ENCODE results near the gene ACP6. TPM values are rescaled to one million over a fixed set of nuclear protein-coding genes. Genes with fewer than 3 reads are reported as not detected.

Gene ACP6
- total RNA-seq, 1 donor from 2014 or later: 10.9 TPM

DNA sequence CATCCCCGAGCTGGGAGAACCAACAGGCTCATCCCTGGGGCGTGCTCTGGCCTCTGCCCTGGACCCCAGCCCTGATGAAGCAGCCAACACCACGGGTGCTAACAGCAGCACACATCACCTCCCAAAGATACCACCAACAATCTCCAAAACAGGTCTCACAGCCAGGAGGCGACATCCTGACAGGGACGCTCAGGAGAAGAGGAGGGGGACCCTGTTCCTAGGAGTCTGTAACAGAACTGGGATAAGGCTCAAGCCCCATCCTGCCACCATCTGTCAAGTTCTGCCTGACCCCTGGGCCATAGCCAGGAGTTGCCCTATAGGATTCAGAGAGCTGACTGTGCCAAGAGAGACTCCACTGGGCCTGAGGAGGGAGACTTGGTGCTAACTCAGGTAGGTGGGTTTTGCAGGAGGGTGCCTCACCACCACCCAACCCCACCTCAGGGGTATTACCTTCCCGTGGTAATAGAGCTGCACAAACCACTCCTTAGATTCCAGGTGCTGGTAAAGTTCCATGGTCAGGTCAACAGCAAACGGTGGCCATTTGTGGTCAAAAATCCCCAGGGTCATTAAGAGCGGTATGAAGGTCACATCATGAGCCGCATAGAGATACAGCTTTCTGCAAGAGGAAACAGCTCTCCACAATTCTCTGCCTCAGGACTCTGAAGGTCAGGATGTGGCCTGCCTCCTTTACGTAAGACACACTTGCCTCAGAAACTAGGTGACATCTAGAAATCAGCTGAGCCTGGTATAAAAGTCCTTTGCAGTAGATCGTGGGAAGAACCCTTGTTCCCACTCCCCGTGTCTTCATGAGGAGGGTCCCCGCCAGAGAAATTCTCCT lies 22.3 kb downstream of the ACP6 start:
- DNase-seq: no peak
- Histone ChIP-seq H3K27me3 (ENCODE audit: low read depth) (no peaks in the 10 kb centered on the region), H3K27ac (replicated peaks) (no peak overlapping the region), H3K9me3 (replicated peaks) (no peaks in the 10 kb centered on the region), H3K4me3 (no peak overlapping the region), H3K36me3 (peaks cover 64% of the 10 kb centered on the region), H3K4me1 (no peaks in the 10 kb centered on the region)
- intact Hi-C loops (cut with micrococcal nuclease): loop anchor here (10.0 kb wide), 1 partner anchor 247 kb away; no protein-coding TSS in a partner anchor
- TF ChIP-seq, protein P1, sequence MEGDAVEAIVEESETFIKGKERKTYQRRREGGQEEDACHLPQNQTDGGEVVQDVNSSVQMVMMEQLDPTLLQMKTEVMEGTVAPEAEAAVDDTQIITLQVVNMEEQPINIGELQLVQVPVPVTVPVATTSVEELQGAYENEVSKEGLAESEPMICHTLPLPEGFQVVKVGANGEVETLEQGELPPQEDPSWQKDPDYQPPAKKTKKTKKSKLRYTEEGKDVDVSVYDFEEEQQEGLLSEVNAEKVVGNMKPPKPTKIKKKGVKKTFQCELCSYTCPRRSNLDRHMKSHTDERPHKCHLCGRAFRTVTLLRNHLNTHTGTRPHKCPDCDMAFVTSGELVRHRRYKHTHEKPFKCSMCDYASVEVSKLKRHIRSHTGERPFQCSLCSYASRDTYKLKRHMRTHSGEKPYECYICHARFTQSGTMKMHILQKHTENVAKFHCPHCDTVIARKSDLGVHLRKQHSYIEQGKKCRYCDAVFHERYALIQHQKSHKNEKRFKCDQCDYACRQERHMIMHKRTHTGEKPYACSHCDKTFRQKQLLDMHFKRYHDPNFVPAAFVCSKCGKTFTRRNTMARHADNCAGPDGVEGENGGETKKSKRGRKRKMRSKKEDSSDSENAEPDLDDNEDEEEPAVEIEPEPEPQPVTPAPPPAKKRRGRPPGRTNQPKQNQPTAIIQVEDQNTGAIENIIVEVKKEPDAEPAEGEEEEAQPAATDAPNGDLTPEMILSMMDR (IDR thresholded peaks at IDR 0.05; ENCODE audit: borderline replicate concordance): no peak

- Histone ChIP-seq H3K9me3 (replicated peaks) (no peaks in the 10 kb centered on the region), H3K36me3 (peaks cover 28% of the 10 kb centered on the region)
Measured at GRCh38 chr1:147643974-147644373, 26.4 kb downstream of the ACP6 start.

GRCh38 chr1:147641695-147642592 lies 28.4 kb downstream of the ACP6 start:
- intact Hi-C loops (cut with micrococcal nuclease): loop anchor here (10.0 kb wide), 1 partner anchor 253 kb away; no protein-coding TSS in a partner anchor
- no peak overlapping the region for H3K27ac ChIP-seq (replicated peaks)
- no peak overlapping the region for H3K4me3 ChIP-seq
- peaks cover 12% of the 10 kb centered on the region for H3K36me3 ChIP-seq
- no peaks in the 10 kb centered on the region for H3K9me3 ChIP-seq (replicated peaks)
- H3K4me1 ChIP-seq: peaks cover 14% of the 10 kb centered on the region
- DNase-seq: no peak
- TF ChIP-seq, protein P1 (IDR thresholded peaks at IDR 0.05; ENCODE audit: borderline replicate concordance): peak; percentile 88
- no peaks in the 10 kb centered on the region for H3K27me3 ChIP-seq (ENCODE audit: low read depth)

More at GRCh38 chr1:147643974-147644373, 26.4 kb downstream of the ACP6 start:
- intact Hi-C loops (cut with micrococcal nuclease): loop anchor here (10.0 kb wide), 1 partner anchor 251 kb away; no protein-coding TSS in a partner anchor
- TF ChIP-seq, protein P1 (IDR thresholded peaks at IDR 0.05; ENCODE audit: borderline replicate concordance): no peak
- H3K27ac ChIP-seq (replicated peaks): no peak overlapping the region
- H3K4me3 ChIP-seq: no peak overlapping the region
- H3K27me3 ChIP-seq (ENCODE audit: low read depth): no peaks in the 10 kb centered on the region
- no peak for DNase-seq
- peaks cover 14% of the 10 kb centered on the region for H3K4me1 ChIP-seq

- intact Hi-C loops (cut with micrococcal nuclease): loop anchor here (10.0 kb wide), 1 partner anchor 254 kb away; no protein-coding TSS in a partner anchor
- peak overlapping the region; percentile 7 for H3K4me3 ChIP-seq
- no peak for DNase-seq
- TF ChIP-seq, protein P1 (IDR thresholded peaks at IDR 0.05; ENCODE audit: borderline replicate concordance): no peak
- H3K36me3 ChIP-seq: peaks cover 12% of the 10 kb centered on the region
- H3K27ac ChIP-seq (replicated peaks): no peak overlapping the region
- H3K9me3 ChIP-seq (replicated peaks): no peaks in the 10 kb centered on the region
- no peaks in the 10 kb centered on the region for H3K27me3 ChIP-seq (ENCODE audit: low read depth)
- H3K4me1 ChIP-seq: peaks cover 14% of the 10 kb centered on the region
Measured at GRCh38 chr1:147641291-147641690, 29.0 kb downstream of the ACP6 start.

DNA sequence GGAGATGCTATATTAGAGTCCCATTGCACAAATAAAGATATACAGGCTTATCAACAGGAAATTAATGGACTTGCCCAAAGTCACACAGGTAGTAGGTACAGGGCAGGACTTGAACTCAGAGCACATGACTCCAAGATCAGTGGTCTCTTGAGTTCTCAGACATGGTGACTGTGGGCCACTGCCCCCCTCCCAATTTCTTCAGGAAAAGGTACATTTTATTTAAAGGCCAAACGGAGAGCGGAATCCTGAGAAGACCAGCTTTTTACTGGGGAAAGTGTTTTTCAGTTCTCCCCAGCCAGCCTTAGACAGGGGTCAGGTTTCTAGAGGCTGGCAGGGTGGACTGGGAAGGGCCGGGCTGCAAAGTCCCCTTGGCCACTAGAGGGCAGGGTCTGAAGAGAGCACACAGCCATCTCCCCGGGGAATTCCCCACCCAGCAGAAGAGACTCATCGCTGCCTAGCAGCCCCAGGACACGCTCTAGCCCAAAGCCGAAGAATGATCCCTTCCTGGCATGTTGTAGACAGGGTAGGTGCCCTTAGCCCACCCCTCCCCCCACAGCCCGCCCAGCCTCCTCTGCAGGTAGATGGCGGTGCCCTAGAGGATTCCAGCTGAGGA lies 29.7 kb downstream of the ACP6 start:
- Histone ChIP-seq H3K36me3 (peaks cover 10% of the 10 kb centered on the region), H3K4me1 (peaks cover 14% of the 10 kb centered on the region), H3K27me3 (ENCODE audit: low read depth) (no peaks in the 10 kb centered on the region), H3K9me3 (replicated peaks) (no peaks in the 10 kb centered on the region), H3K27ac (replicated peaks) (no peak overlapping the region), H3K4me3 (peak overlapping the region; percentile 7)
- peak; percentile 55 for DNase-seq
- intact Hi-C loops (cut with micrococcal nuclease): loop anchor here (10.0 kb wide), 1 partner anchor 254 kb away; no protein-coding TSS in a partner anchor
- TF ChIP-seq, protein P1 (IDR thresholded peaks at IDR 0.05; ENCODE audit: borderline replicate concordance): peak; percentile 81
